A549 treated with dexamethasone at 1 μM for 4 hours (cell line): ENCODE measurements around the gene UBL5. TPM values are rescaled to one million over a fixed set of nuclear protein-coding genes. Genes with fewer than 3 reads are reported as not detected.

Experiments
- total RNA-seq: library from RNA; stranded (reverse); fragments of 200-300 nt; extraction: Qiagen RNA extraction; gene quantifications from 5 replicates; pipeline ENCODE4 v1.2.3, GENCODE V29; 2022

The UBL5 gene
- total RNA-seq, result 369 to 496 TPM (median 381 TPM) in 5 replicates

DNA sequence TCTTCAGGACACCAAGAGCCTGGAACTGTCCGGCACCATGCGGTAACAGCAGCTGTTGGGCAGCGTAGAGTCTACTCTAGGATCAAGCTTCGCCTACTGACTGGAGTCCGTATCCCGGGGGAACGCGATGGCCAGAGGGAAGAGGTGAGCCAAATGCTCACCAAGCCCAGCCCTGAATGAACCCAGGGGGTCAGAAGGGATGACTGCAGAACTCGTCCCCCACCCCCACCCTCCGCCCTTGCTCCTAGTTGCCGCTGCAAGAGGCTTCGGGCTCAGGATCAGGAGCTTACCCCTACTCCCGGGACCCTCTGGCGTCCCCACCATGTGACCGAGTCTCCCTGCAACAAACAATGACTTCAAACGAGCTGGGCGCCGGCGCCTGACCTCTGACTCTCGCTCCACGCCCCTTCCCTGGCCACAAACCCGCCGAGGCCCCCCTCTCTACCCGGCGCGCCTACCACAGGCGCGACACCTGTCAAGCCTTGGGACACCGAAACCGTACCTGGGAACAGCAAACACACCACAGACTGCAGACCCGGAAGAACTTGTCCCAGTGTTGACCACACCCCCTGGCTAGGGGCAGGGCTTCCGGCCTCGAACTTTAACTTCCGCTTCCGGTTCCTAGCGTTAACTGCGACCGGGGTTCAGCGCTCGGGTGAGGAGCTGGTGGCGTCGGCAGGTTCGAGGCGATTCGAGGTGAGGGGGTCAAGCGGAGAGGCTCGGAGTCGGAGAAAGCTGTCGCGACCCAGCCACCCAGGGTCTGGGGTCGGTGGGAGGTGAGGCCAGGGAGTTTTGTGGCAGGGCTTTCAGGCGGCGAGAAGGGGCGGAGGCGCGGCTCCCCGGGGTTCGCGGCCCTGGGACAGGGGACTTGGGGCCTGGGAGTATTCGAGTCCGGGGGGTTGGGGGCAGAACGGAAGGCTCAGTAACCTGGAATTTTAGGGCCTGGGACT lies at the start of gene UBL5:
UBL5 (plus strand) TSS at position 630 of the 950 bp plus-strand sequence. CDS start 420 bp downstream, outside the sequence.

DNA sequence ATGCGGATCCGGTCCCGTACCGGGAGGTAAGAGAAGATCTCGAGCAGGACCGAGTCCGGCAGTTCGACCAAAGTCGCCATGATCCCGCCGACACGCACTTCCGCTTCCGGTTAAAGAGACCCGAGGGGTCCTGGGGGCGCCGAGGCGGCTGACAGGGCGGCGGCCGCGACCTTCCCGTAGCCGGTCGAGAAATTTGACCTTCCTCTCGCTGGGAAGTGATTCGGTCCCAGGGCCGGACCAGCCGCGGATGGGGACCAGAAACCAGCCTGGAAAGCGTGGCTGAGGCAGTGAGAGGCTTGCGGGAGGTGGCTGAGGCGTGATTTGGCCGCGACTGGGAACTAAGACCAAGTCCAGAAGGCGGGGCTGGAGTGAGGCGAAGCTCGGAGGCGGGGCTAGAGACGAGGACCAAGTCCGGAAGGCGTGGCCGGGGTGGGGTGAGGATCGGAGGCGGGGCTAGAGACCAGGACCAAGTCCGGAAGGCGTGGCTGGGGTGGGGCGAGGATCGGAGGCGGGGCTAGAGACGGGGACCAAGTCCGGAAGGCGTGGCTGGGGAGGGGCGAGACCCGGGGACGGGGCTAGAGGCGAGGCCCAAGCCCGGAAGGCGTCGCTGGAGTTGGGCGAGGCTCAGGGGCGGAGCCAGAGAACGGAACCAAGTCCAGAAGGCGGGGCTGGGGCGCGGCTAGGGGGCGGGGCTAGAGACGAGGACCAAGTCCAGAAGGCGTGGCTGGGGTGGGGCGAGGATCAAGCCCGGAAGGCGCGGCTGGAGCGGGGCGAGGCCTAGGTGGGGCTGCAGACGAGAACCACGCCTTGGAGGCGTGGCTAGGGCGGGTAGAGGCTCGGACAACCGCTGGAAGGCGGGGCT lies 8.8 kb upstream of the UBL5 start, which contains the start of gene FBXL12:
FBXL12 (minus strand) TSS at position 346 of the 862 bp plus-strand sequence; CDS start at position 80, 266 bp downstream.

DNA sequence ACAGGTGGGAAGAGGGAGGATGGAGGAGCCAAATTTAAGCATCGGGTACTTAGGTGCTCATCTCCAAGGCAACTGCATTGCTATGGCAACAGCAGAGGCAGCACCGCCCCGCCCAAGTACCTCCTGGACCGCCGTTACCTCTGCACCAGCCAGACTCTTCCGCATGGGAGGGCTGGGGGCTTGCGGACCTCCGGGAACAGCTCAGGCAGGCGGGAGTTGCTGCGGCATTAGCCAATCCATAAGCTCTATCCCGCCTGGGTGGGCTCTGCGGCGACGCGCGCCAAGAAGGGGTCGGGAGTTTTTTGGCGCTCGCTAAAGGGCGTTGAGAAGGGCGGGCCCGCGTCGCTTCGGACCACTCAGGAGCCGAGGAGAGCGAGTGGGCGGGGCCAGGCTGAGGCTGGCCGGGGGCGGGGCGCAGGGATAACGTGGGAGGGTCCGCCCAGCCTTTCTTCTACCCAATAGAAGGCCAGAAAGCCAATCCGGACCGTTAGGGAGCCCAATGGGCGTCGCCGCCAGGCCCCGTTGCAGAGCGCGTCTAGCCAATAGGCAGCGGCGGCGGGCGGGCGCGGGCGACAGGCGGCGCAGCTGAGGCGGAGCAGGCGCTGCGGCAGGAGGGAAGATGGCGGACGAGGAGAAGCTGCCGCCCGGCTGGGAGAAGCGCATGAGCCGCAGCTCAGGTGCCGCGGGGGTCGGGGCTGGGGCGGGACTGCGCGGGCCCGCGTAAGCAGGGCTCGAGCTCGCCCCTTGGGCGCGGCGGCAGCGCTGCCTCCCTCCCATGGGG lies 7.2 kb downstream of the UBL5 start, which contains the start of gene PIN1:
PIN1 (plus strand) TSS at position 593 of the 781 bp plus-strand sequence; CDS start at position 620, 27 bp downstream.

Other genes with a start within 250 kb of the UBL5 start
- 3.7 to 4.7 TPM (median 4.0 TPM) in 5 replicates for gene ZNF121, start 243.4 kb upstream of the UBL5 start, total RNA-seq
- 7.9 to 12.9 TPM (median 9.1 TPM) in 5 replicates for gene ZNF561, start 206.7 kb upstream of the UBL5 start, total RNA-seq
- gene ZNF562, start 152.8 kb upstream of the UBL5 start, total RNA-seq, result 5.6 to 7.8 TPM (median 6.3 TPM) in 5 replicates
- gene ZNF846, start 59.2 kb upstream of the UBL5 start, total RNA-seq, result 0.54 to 0.91 TPM (median 0.84 TPM) in 5 replicates
- 12.9 to 14.1 TPM (median 13.4 TPM) in 5 replicates for gene FBXL12, start 8.8 kb upstream of the UBL5 start, total RNA-seq
- 54.0 to 74.6 TPM (median 72.3 TPM) in 5 replicates for gene PIN1, start 7.4 kb downstream of the UBL5 start, total RNA-seq
- 7.8 to 11.7 TPM (median 10.4 TPM) in 5 replicates for gene OLFM2, start 108.6 kb downstream of the UBL5 start, total RNA-seq
- 2.4 to 3.8 TPM (median 3.0 TPM) in 5 replicates for gene COL5A3, start 182.6 kb downstream of the UBL5 start, total RNA-seq
- gene RDH8, start 185.6 kb downstream of the UBL5 start, total RNA-seq, result 0.18 to 0.42 TPM (median 0.27 TPM) in 5 replicates